ENCODE data around the gene PLEKHF1. TPM values are rescaled to one million over a fixed set of nuclear protein-coding genes. Genes with fewer than 3 reads are reported as not detected.

Gene PLEKHF1
- total RNA-seq, 1 donor from 2014 or later = 3.6 TPM

DNA sequence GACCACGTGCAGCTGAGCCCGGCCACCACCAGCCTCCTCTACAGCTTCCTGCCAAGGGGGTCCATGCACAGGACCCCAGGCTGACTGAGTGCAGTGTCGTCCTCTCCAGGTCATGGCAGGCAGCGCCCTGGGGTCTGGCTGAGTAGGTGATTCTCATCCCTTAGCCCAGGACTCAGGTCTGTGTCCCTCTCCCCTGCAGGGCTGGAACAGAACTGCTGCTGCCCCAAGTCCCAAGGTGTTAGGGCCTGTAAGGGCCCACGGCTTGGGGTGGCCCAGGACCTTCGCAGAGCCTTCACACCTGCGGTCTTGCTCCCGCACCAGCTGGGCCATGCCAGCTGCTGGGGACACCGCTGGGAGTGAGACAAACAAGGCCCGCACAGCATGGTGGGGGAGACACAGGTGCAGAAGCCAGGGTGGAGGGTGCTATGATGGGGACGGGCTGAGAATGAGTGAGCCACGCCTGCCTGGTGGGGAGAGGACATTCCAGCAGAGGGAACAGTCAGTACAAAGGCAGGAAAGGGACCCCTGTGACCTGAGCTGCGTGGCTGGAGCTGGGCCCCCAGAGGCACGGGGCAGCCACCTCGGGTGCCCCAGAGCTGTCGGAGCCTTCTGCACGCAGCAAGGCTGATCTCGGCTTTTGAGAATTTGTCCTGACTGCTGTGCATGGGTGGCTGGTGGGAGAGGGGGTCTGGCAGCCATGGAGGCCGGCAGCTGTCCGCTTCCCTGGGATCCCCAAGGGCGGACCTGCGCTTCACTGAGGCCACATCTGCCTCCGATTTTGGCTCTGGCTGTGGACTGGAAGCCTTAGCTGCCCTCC, 11.9 kb downstream of the PLEKHF1 start:
- DNase-seq (ENCODE audit: low read depth in 2 of 2) = no peak

GRCh38 chr19:29678484-29679106, 13.3 kb downstream of the PLEKHF1 start:
- DNase-seq (ENCODE audit: low read depth in 2 of 2) = no peak

DNA sequence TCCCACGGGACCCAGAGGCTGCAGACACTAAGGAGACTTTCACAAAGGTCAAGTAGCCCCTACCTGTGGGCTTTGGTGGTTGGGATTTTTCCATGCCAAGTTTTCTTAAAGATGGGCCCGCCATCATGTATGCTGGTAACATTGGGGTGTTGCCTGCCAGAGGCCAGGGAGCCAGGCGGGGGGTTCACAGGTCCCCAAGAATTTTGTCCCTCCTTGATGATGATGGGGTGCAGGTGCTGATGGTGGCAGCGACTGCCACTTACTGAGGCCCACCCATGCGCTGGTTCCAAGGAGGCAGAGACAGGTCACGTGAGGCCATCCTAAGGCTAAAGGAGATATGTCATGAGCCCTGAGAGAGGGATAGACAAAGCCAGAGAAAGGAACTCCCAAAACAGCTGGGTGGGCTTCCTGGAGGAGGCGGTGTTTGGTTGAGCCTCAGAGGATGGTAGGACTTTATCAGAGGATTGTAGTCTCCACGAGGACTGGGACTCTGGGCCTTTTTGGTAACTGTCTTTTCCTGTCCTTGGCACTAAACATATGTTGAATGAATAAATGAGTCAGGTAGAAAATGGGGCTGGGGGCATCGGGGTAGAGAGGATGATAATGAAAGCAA, 14.4 kb downstream of the PLEKHF1 start:
- no peak for DNase-seq (ENCODE audit: low read depth in 2 of 2)

DNA sequence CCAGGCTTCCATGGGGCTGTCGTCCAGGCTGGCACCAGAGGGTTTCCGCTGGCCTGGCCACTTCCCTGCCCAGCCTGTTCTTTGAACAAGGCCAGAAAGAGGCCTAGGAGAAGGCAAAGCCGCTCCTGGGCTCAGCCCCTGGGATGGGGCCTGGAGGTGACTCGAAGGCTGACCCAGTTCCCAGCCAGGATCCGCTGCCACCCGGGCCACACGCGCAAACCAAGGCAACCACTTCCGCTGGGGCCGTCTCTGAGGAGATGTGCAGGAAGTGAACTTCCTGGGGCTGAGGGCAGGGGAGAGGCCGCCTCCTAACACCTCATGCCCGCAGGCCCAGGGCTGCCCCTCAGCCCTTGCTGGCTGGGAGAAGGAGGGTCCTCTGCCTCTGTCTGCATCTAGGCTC, 15.2 kb downstream of the PLEKHF1 start:
- DNase-seq (ENCODE audit: low read depth in 2 of 2) = peak in 1 of 2 donors; percentile 39

GRCh38 chr19:29680937-29681336, 15.7 kb downstream of the PLEKHF1 start:
- DNase-seq (ENCODE audit: low read depth in 2 of 2) = no peak

DNA sequence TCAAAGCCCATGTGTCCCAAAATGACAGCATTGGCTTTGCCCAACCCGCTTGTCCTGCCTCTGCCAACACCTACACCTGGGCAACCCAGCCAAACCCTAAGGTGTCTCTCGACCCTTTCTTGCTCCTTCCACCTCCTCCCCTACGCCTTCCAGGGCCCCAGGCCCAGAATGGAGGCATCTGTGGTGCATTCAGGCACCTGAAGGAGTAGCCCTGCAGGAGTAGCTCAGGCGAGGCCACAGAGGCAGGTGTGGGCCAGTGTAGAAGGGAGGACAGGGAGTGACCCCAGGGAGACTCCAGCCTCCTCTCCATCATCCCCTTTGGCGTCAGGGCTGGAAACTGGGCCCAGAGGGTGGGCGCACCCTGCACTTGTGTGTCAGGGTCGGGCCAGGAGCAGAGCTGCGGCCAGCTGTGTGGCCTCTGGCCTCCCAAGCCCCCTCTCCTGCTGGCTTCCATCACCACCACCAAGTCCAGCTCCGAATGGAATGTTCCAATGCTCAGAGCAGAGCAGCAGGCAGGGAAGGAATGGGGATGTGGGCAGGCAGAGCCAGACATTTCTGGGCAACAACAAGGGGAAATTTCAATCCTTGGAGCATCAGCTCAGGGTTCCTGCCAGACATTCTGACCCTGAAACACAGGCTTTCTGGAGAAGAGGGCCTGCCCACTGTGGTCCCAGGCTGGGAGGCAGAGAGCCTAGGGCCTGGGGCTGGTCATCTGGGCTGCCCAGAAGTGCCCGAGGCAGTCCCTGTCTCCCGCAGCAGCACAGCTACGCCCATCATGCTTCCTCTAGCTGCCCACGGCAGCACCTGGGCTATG, 16.4 kb downstream of the PLEKHF1 start:
- no peak for DNase-seq (ENCODE audit: low read depth in 2 of 2)

DNA sequence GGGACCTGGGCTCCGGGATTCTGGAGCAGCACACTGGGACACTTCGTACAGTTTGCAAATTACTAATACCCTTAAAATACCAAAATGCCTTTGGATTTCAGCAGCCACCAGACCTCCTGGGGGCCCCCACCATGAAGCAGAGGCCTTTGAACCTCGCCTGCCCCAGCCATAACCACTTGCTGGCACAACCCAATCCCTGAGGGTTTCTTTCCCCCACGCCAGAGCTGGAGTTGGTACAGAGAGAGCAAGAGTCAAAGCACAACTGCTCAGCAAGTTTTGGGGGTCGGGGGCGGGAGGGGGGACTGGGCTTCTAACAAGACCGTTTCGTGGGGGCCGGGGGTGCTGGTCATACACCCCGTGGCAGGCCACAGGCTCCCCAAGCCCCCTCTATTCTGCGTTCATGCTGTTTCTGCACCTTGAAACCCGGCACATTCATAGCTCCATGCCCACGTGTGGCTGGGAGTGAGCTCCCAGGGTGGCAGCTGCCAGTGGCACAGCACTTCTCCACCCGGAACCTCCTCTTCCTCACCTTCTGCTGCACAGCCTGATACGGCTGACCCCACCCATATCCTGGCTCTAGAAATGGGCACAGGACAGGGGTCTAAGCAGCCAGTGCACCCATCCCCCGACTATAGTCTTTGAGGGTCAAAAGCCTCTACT, 17.1 kb downstream of the PLEKHF1 start:
- DNase-seq (ENCODE audit: low read depth in 2 of 2) = no peak

- no peak for DNase-seq (ENCODE audit: low read depth in 2 of 2)
These were observed 17.7 kb downstream of the PLEKHF1 start for GRCh38 chr19:29683009-29683408.

DNA sequence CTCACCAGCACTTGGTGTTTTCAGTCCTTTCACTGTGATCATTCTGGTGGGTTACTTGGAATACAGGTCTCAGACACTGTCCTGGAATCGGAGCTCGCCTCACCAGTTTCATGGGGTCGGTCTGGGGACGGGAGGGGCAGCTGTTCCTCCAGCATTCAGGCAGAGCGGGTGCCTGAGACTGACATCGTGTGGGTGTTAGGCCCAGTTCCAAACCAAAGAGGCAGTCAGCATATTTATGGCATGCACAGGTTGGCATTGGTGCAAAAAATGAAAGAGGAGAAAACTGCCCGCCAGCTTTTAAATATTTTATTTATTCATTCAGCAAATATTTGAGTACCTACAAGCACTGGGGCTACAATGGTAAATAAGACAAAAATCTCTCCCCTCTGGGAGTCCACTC, 20.1 kb downstream of the PLEKHF1 start:
- DNase-seq (ENCODE audit: low read depth in 2 of 2) = no peak

DNA sequence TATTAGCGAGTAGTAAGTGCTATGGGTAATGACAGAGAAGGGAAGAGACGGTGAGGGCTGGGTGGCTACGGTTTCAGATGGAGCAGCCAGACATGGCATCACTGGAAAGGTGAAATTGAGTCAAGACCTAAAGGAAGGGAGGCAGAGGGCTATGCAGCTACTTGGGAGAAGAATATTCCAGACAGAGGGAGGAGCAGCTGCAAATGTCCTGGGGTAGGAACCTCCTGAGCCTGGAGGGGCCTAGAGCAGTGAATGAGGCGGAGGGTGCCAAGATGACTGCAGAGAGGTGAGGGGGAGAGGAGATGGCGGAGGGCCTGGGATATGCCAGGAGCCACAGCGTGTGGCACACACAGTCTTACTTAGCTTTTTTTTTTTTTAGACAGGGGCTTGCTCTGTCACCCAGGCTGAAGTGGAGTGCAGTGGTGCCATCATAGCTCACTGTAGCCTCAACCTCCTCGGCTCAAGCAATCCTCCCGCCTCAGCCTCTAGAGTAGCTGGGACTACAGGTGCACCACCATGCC, 21.1 kb downstream of the PLEKHF1 start:
- no peak for DNase-seq (ENCODE audit: low read depth in 2 of 2)

DNA sequence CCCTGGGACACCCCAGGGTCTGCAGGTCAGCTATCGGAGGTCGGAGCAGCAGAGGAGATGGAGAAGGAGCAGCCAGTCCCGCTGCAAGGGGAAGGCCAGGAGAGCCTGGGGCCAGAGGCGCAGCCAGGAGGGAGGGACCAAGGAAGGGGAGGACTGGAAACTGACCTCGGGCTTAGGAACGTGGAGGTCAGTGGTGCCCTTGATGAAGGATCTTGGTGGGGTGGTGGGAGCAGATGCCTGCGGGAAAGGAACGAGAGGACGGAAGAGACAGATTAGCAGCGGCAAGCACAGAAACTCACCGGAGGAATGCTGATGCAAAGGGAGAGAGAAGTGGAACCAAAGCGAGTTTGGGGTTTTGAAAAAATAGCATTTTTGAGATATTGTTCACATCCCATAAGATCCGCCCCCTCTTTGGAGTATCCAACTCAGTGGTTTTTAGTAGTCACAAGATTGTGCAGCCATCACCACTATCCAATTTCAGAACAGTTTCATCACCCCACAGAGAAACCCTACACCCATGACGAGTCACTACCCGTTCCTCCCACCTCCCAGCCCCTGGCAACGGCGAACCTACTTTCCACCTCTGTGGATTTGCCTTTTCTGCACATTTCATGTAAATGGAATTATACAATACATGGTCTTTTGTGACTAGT, 22.1 kb downstream of the PLEKHF1 start:
- no peak for DNase-seq (ENCODE audit: low read depth in 2 of 2)

DNA sequence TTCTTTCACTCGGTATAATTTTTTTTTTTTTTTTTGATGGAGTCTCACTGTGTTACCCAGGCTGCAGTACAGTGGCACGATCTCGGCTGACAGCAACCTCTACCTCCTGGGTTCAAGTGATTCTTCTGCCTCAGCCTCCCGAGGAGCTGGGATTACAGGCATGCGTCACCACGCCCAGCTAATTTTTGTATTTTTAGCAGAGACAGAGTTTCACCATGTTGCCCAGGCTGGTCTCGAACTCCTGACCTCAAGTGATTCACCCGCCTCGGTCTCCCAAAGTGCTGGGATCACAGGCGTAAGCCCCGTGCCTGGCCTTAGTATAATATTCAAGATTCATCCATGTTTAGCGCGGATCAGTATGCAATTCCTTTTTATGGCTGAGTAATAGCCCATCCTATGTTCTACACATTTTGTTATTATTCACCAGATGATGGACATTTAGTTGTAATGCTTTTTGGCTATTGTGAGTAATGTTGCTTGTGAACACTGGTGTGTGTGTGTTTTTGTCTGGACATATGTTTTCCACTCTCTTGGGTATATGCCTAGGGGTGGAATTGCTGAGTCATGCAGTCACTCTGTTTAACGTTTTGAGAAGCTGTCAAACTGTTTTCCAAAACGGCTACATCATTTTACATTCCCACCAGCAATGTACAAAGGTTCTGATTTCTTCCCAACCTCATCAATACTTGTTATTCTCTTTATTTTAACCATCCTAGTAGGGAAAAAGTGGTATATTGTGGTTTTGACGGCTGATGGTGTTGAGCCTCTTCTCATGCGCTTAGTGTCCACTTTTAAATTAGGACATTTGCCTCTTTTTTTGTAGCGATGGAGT, 22.9 kb downstream of the PLEKHF1 start:
- peak; percentile 48 to 73 for DNase-seq (ENCODE audit: low read depth in 2 of 2)

DNA sequence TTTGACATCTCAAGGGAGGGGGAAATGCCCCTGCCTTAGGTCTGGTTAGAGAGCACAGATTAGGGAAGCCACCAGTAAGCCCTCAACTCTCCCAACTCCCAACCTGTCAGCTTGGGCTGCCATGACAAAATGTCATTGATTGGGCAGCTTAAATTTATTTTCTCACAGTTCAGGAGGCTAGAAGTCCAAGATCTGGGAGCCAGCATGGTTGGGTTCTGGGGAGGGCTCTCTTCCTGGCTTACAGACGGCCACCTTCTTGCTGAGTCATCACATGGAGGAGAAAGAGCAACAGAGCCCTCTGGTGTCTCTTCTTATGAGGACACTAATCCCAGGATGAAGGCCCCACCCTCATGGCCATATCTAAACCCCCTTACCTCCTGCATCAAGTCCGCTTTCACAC, 25.6 kb downstream of the PLEKHF1 start:
- peak; percentile 55 to 61 for DNase-seq (ENCODE audit: low read depth in 2 of 2)

DNA sequence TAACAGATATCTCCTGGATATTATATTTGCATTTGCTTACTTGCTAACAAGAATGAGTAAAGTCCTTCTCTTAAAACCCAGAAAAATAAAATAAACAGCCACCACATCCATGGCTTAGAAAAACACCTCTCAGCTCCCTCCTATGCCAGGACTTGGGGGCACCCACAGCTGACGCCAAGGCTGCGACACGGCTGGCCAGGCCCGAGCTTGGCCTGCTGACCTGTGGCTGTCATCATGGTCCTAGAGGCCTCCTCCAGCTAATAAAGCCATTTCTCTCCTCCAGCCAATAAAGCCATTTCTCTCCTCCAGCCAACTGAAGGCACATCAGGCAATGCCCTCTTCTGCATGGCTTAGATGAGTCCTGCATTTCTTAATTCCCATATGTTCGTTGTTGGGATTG, 28.9 kb downstream of the PLEKHF1 start:
- no peak for DNase-seq (ENCODE audit: low read depth in 2 of 2)

DNA sequence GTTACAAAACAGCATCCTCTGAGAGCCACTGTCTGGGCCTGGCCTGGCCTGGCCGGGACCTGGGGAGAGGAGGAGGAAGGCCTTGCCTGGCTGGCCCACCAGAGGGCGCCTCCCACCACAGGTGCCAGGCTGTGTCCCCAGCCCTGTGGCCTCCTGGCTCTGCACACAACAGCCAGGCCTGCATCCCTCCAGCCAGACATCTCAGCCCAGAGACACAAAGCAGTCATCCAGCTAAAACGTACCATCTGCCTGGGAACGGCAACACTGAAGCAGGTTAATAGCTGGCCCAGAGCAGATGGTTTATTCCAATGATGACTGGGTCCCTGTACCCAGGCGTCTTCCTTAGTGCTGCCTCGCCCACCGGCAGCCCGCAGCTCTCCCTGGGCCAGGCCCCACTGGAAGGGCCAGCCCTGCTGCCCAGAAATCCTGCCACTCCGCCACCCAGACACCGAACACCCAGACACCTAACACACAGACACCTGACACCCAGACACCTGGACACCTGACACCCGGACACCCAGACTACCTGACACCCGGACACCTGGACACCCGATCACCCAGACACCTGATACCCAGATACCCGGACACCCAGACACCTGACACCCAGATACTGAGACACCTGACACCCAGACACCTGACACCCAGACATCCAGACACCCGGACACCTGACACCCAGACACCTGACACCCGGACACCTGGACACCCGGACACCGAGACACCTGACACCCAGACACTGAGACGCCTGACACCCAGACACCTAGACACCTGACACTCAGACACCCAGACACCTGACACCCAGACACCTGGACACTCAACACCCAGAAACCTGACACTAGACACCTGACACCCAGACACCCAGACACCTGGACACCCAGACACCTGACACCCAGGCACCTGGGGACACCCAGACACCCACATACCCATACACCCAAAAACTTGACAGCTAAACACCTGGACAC, 29.7 kb downstream of the PLEKHF1 start:
- peak; percentile 69 to 85 for DNase-seq (ENCODE audit: low read depth in 2 of 2)

GRCh38 chr19:29695765-29696564, 30.7 kb downstream of the PLEKHF1 start:
- DNase-seq (ENCODE audit: low read depth in 2 of 2) = no peak

GRCh38 chr19:29696565-29696846, 31.2 kb downstream of the PLEKHF1 start:
- no peak for DNase-seq (ENCODE audit: low read depth in 2 of 2)
